A673 (cell line): ENCODE data around the gene NEK5. TPM values are rescaled to one million over a fixed set of nuclear protein-coding genes. Genes with fewer than 3 reads are reported as not detected.

ENCODE experiments used
- BruUV-seq: library from RNA; stranded (reverse); fragments of 400-500 nt; replicated peaks from 2 replicates; lab custom pipeline; 2021; lab: Mats Ljungman, UMichigan
- CTCF ChIA-PET: fragments of 300-600 bp; sonication (Branson Sonifier 250); formaldehyde crosslinking; loops from one replicate; lab custom pipeline; 2022; ENCODE audit warnings: antibody characterized with exemption; lab: Charles Lee
- POLR2A ChIA-PET: fragments of 300-600 bp; sonication (Branson Sonifier 250); formaldehyde crosslinking; loops from one replicate; lab custom pipeline; 2022; ENCODE audit warnings: antibody characterized with exemption; ENCODE audit not compliant: low non-redundant PET; lab: Charles Lee
- DNase-seq: peaks from one replicate; pipeline ENCODE4 v3.0.0-alpha.2; 2015; ENCODE audit warnings: low spot score
- H3K27ac ChIP-seq: fragments of 200-600 bp; sonication (generic); 2 replicates; pipeline ENCODE4 v1.5.1; 2016; ENCODE audit warnings: mixed run types, low read depth, mild to moderate bottlenecking, mixed read lengths, antibody characterized with exemption, low read length; ENCODE audit not compliant: poor library complexity, severe bottlenecking
- H3K27me3 ChIP-seq: fragments of 200-600 bp; sonication (generic); replicated peaks from 2 replicates; pipeline ENCODE4 v1.6.1; 2017; ENCODE audit warnings: mixed run types, low read depth, mild to moderate bottlenecking, mixed read lengths, antibody characterized with exemption, low read length; ENCODE audit not compliant: insufficient read depth, poor library complexity
- H3K36me3 ChIP-seq: fragments of 200-600 bp; sonication (generic); 2 replicates; pipeline ENCODE4 v1.6.1; 2016; ENCODE audit warnings: mixed run types, mild to moderate bottlenecking, mixed read lengths, antibody characterized with exemption, low read length; ENCODE audit not compliant: insufficient read depth, poor library complexity, severe bottlenecking
- H3K4me1 ChIP-seq: fragments of 200-600 bp; sonication (generic); 2 replicates; pipeline ENCODE4 v1.6.1; 2017; ENCODE audit warnings: mixed run types, mild to moderate bottlenecking, mixed read lengths, antibody characterized with exemption, low read length; ENCODE audit not compliant: insufficient read depth, poor library complexity, severe bottlenecking
- H3K4me3 ChIP-seq: fragments of 200-600 bp; sonication (generic); 2 replicates; pipeline ENCODE4 v1.5.1; 2016; ENCODE audit warnings: low read depth, mixed run types, mild to moderate bottlenecking, mixed read lengths, low read length; ENCODE audit not compliant: poor library complexity, severe bottlenecking
- H3K9me3 ChIP-seq: fragments of 200-600 bp; sonication (generic); 2 replicates; pipeline ENCODE4 v1.6.1; 2016; ENCODE audit warnings: mixed run types, low read depth, mild to moderate bottlenecking, mixed read lengths, antibody characterized with exemption, low read length; ENCODE audit not compliant: poor library complexity, severe bottlenecking
- EZH2 ChIP-seq: fragments of 200-600 bp; sonication (generic); IDR thresholded peaks from 2 replicates; pipeline ENCODE4 v1.6.1; 2017; ENCODE audit warnings: borderline replicate concordance, low read depth, mild to moderate bottlenecking, mixed read lengths, antibody characterized with exemption, low read length; ENCODE audit not compliant: poor library complexity, severe bottlenecking
- intact Hi-C: fragments of 100-400 bp; cut with micrococcal nuclease; formaldehyde crosslinking; loops from one replicate; pipeline ENCODE4 v1.10.0; 2022; ENCODE audit not compliant: unreplicated experiment
- total RNA-seq: library from RNA; stranded (reverse); gene quantifications from 2 replicates; pipeline ENCODE4 v1.2.3, GENCODE V29; 2021
- TF ChIP-seq, protein P1 (sequence below): fragments of 300-800, 200-600 bp; sonication (generic); conservative IDR thresholded peaks from 2 replicates; pipeline ENCODE4 v1.5.1; 2017; ENCODE audit warnings: low read depth, mild to moderate bottlenecking, antibody characterized with exemption, low read length, moderate library complexity, mixed read lengths

The NEK5 gene
- total RNA-seq, 1 experiment from 2014 or later, result not detected

DNA sequence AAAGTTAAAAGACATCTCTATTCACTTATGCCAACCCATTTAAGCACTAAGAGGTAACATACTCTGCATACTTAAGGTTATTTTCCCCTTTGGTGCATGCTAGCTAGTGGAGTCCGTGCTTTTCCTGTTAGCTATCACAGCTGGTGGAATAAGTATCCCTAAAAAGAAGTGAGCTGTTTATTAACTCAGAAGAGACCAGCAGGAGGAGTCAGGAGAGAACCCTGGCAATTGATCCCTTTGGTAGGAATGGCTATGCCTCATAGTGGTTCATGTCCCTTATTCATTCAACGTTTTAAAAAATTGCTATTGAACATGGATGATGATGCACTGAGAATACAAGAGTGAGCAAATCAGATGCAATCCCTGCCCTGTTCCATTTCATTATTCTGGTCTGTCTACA lies 12.4 kb upstream of the NEK5 start:
- Histone ChIP-seq H3K4me1 (no peaks in the 10 kb centered on the region), H3K27ac (no peak overlapping the region), H3K9me3 (no peaks in the 10 kb centered on the region), H3K27me3 (no peaks in the 10 kb centered on the region), H3K4me3 (no peak overlapping the region), H3K36me3 (no peaks in the 10 kb centered on the region)
- BruUV-seq, result no TSS peak
- POLR2A ChIA-PET, result no interaction called here
- TF ChIP-seq EZH2, result no peak
- TF ChIP-seq, protein P1, sequence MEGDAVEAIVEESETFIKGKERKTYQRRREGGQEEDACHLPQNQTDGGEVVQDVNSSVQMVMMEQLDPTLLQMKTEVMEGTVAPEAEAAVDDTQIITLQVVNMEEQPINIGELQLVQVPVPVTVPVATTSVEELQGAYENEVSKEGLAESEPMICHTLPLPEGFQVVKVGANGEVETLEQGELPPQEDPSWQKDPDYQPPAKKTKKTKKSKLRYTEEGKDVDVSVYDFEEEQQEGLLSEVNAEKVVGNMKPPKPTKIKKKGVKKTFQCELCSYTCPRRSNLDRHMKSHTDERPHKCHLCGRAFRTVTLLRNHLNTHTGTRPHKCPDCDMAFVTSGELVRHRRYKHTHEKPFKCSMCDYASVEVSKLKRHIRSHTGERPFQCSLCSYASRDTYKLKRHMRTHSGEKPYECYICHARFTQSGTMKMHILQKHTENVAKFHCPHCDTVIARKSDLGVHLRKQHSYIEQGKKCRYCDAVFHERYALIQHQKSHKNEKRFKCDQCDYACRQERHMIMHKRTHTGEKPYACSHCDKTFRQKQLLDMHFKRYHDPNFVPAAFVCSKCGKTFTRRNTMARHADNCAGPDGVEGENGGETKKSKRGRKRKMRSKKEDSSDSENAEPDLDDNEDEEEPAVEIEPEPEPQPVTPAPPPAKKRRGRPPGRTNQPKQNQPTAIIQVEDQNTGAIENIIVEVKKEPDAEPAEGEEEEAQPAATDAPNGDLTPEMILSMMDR, result no peak
- CTCF ChIA-PET, result no interaction called here
- intact Hi-C loops, result no loop called here
- DNase-seq, result no peak

DNA sequence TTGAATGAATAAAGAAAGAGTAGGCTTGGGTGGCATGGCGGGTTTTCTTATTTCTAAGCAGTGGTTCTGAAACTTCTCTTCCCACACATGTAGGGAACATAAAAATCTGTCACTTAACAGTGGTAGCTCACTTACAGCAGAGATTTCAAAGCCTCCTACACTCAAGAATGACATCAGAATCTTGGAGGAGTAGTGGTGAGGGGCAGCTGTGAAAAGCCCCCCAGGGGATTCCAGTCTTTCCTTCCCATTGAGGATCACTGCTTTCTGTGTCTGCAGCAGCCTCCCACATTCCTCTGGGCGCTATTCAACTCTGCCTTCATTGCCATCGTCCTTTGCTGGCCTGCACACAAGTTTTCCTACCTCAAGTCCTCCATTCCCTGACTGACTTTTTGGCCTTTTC lies 8.6 kb upstream of the NEK5 start:
- intact Hi-C loops, result no loop called here
- CTCF ChIA-PET, result no interaction called here

DNA sequence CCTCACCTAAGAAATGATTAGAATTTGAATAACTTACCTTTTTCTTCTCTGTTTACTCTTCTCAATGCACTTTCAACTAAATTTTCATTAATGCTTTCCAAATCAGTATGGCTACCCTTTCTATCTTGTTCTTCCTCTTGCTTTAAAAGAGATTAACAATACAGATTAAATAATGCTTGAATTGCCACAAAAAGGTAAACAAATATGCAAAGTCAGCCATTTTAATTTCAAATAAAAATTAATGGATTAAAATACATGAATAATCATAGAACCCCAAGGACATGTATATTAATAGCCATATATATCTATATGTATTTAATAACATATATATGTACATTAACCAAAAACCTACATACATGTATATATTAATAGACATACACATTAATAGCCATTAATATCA lies 7.9 kb upstream of the NEK5 start:
- TF ChIP-seq, protein P1, result no peak
- TF ChIP-seq EZH2, result no peak
- Histone ChIP-seq H3K27ac (no peak overlapping the region), H3K4me3 (no peak overlapping the region), H3K4me1 (no peaks in the 10 kb centered on the region), H3K9me3 (no peaks in the 10 kb centered on the region), H3K27me3 (no peaks in the 10 kb centered on the region), H3K36me3 (no peaks in the 10 kb centered on the region)
- CTCF ChIA-PET, result no interaction called here
- no TSS peak for BruUV-seq
- POLR2A ChIA-PET, result no interaction called here
- intact Hi-C loops, result no loop called here
- DNase-seq, result no peak

More for the DNA sequence above, 8.6 kb upstream of the NEK5 start:
- BruUV-seq, result no TSS peak
- no peaks in the 10 kb centered on the region for H3K36me3 ChIP-seq
- no peak for DNase-seq
- POLR2A ChIA-PET, result no interaction called here
- H3K9me3 ChIP-seq, result no peaks in the 10 kb centered on the region
- no peak overlapping the region for H3K4me3 ChIP-seq
- no peaks in the 10 kb centered on the region for H3K27me3 ChIP-seq
- no peak for TF ChIP-seq EZH2
- TF ChIP-seq, protein P1, result no peak
- H3K27ac ChIP-seq, result no peak overlapping the region
- H3K4me1 ChIP-seq, result no peaks in the 10 kb centered on the region
